Peyer's patch (tissue), 4 donors: ENCODE results near the gene NDRG4.

ENCODE experiments used
- POLR2A ChIP-seq, 2 donors: fragments of 450-650 bp; IDR thresholded peaks; one replicate each; pipeline ENCODE4 v1.5.1; 2017; ENCODE audit warnings: antibody characterized with exemption in 2 of 2, mild to moderate bottlenecking in 2 of 2, moderate library complexity in 2 of 2
- TF ChIP-seq, protein P1 (sequence below), 6 experiments: fragments of 450-650 bp in 4 of 6; fragments of 200-600 bp in 2 of 6; sonication (generic) in 1 of 6; IDR thresholded peaks; one replicate each; pipeline ENCODE4 v1.5.1; 2017 to 2019; ENCODE audit warnings: antibody characterized with exemption in 6 of 6, mild to moderate bottlenecking in 3 of 6, moderate library complexity in 1 of 6

DNA sequence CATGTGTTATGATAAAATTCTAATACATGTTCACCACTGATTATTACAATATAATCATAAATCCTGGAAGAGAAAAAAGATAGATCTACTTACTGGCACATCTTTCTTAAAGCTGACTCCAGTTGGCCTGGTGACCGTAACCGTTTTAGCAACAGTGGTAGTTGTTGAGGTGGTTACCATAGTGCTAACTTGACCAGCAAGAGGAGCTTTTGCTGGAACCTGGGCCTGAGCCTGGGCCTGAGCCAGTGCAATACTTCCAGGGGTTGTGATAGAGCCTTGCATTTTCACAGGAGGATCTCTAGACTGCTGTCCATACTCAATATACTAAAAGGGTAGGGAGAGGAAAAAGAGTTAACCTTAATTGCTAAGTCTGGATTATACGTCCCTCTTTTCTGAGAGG, 51.6 kb downstream of the NDRG4 start:
- TF ChIP-seq, protein P1, sequence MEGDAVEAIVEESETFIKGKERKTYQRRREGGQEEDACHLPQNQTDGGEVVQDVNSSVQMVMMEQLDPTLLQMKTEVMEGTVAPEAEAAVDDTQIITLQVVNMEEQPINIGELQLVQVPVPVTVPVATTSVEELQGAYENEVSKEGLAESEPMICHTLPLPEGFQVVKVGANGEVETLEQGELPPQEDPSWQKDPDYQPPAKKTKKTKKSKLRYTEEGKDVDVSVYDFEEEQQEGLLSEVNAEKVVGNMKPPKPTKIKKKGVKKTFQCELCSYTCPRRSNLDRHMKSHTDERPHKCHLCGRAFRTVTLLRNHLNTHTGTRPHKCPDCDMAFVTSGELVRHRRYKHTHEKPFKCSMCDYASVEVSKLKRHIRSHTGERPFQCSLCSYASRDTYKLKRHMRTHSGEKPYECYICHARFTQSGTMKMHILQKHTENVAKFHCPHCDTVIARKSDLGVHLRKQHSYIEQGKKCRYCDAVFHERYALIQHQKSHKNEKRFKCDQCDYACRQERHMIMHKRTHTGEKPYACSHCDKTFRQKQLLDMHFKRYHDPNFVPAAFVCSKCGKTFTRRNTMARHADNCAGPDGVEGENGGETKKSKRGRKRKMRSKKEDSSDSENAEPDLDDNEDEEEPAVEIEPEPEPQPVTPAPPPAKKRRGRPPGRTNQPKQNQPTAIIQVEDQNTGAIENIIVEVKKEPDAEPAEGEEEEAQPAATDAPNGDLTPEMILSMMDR (IDR thresholded peaks at IDR 0.05) = no peak
- no peak for TF ChIP-seq POLR2A (IDR thresholded peaks at IDR 0.05)
